ENCODE measurements around the gene CTDSPL2. TPM values are rescaled to one million over a fixed set of nuclear protein-coding genes. Genes with fewer than 3 reads are reported as not detected.

CTDSPL2 gene
- total and polyA plus RNA-seq, 2 of the 4 experiments (the other 2 are of a cell fraction): 17.3 to 47.3 TPM

DNA sequence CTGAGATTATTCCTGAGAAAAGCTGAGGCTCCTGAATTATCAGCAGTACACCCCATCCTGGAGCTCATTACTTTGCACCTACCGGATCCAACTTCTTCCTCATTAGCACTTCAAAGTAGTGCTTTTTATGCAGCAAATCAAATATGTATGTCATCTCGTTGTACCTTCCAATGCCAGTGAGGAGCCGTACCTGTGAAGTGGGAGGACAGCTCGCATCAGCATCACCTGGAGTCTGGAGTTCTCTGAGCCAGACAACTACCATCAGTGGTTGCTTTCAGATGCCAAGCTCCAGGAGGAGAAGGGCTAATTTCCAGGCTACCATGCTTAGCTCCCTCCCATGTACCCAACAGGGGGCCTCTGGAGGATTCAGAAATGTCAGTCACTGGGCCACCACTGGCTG, 141.9 kb downstream of the CTDSPL2 start:
- Histone ChIP-seq H3K56ac (ENCODE audit: extremely low read depth, insufficient read depth, low read length) (no peak overlapping the region), H2BK5ac (ENCODE audit: low read depth, low read length, poor library complexity, severe bottlenecking) (no peak overlapping the region), H4K20me1 (ENCODE audit: insufficient read depth, low read length) (peaks cover 5% of the 10 kb centered on the region; the same call in 1 of the 2 replicates), H2BK20ac (ENCODE audit: low read depth, low read length) (no peak overlapping the region), H2BK15ac (ENCODE audit: low read depth, low read length) (no peak overlapping the region), H3K18ac (ENCODE audit: low read depth, low read length) (no peak overlapping the region), H3K4ac (ENCODE audit: low read depth, low read length) (no peak overlapping the region), H2AK9ac (replicated peaks; ENCODE audit: low read depth, low read length, poor library complexity) (no peak overlapping the region), H3K14ac (replicated peaks; ENCODE audit: low read depth, low read length) (no peak overlapping the region), H3K9me1 (ENCODE audit: insufficient read depth, low read length) (peaks cover 11% of the 10 kb centered on the region; the same call in 1 of the 2 replicates), H4K91ac (ENCODE audit: insufficient read depth, low read depth, low read length) (no peak overlapping the region), H3K9ac (ENCODE audit: low read depth, low read length) (no peak overlapping the region), H2AFZ (replicated peaks; ENCODE audit: low read length, poor library complexity) (no peak overlapping the region), H3K4me2 (ENCODE audit: low read depth, low read length) (no peak overlapping the region), H3K4me1 (ENCODE audit: control insufficient read depth, insufficient read depth, low read length) (peaks cover 3% of the 10 kb centered on the region), H3K36me3 (ENCODE audit: control insufficient read depth, insufficient read depth, low read length) (peaks cover 51% of the 10 kb centered on the region), H3K27ac (ENCODE audit: insufficient read depth, low read length) (no peak overlapping the region), H3K79me1 (ENCODE audit: low read depth in 1 of 2, low read length in 2 of 2) (peaks cover 0 to 7% of the 10 kb centered on the region in 2 experiments; a peak in 1 of 4 replicates), H3K23ac (ENCODE audit: low read depth, low read length) (no peak overlapping the region), H2AK5ac (ENCODE audit: low read depth, low read length) (no peak overlapping the region), H4K5ac (ENCODE audit: low read depth, low read length) (no peak overlapping the region), H2BK120ac (ENCODE audit: low read depth, low read length) (no peak overlapping the region), H3K9me3 (ENCODE audit: control insufficient read depth, insufficient read depth, low read length) (peaks cover 7% of the 10 kb centered on the region), H3K4me3 (ENCODE audit: insufficient read depth, low read depth, low read length) (no peak overlapping the region), H3K27me3 (ENCODE audit: control insufficient read depth, insufficient read depth, low read length) (no peaks in the 10 kb centered on the region), H4K8ac (ENCODE audit: low read depth in 2 of 2, low read length in 2 of 2) (no peak overlapping the region)
- intact Hi-C loops (cut with micrococcal nuclease) (no loop called here), dilution Hi-C loops (cut with HindIII; ENCODE audit: low sequenced_read_pairs, unreplicated experiment) (no loop called here), in situ Hi-C loops (cut with MboI; ENCODE audit: low sequenced_read_pairs) (no loop called here)
- BruUV-seq (replicated peaks): no TSS peak
- ATAC-seq (ENCODE audit: low read depth): no peak
- no CpG with 5 or more reads among the region's 4 CpGs for WGBS, 2 experiments (ENCODE audit: extremely low coverage in 2 of 2, insufficient read length in 1 of 2)
- CTCF ChIA-PET: interaction anchor here (0.7 kb wide), 1 partner anchor 108 kb away, joined by 3 read pairs; no protein-coding TSS in a partner anchor
- TF ChIP-seq BHLHE40 (IDR thresholded peaks at IDR 0.05; ENCODE audit: low read depth, low read length): no peak
- TF ChIP-seq MXI1 (IDR thresholded peaks at IDR 0.05; ENCODE audit: borderline replicate concordance, low read depth, low read length): no peak
- DNase-seq: no peak
- POLR2A ChIA-PET (ENCODE audit: unreplicated experiment): no interaction called here

Measured in IMR-90 (cell line).